Measurements from ENCODE around the gene EMP3.
"Not testable (repeated sequence)": the region's sequence is repeated elsewhere in the genome, so short reads cannot be mapped to it uniquely, and the experiment has no call there.

The EMP3 gene

GRCh38 chr19:48371367-48371766 lies 46.0 kb downstream of the EMP3 start:
- DNase-seq (ENCODE audit: extremely low read depth in 1 of 2, low read depth in 1 of 2): no peak

GRCh38 chr19:48371771-48372170 lies 46.4 kb downstream of the EMP3 start:
- not testable (repeated sequence) for DNase-seq (ENCODE audit: extremely low read depth in 1 of 2, low read depth in 1 of 2)

GRCh38 chr19:48372904-48373303 lies 47.6 kb downstream of the EMP3 start:
- no peak for DNase-seq (ENCODE audit: extremely low read depth in 1 of 2, low read depth in 1 of 2)

GRCh38 chr19:48373567-48373966 lies 48.2 kb downstream of the EMP3 start:
- no peak for DNase-seq (ENCODE audit: extremely low read depth in 1 of 2, low read depth in 1 of 2)

GRCh38 chr19:48378194-48378570 lies 52.8 kb downstream of the EMP3 start:
- DNase-seq (ENCODE audit: extremely low read depth in 1 of 2, low read depth in 1 of 2): no peak

- DNase-seq (ENCODE audit: extremely low read depth in 1 of 2, low read depth in 1 of 2): no peak
Measured at GRCh38 chr19:48379058-48379457, 53.7 kb downstream of the EMP3 start.
